OCI-LY7 (cell line): ENCODE results near the gene HOXC6. TPM values are rescaled to one million over a fixed set of nuclear protein-coding genes. Genes with fewer than 3 reads are reported as not detected.

Experiments
- BruUV-seq: library from RNA; stranded (reverse); fragments of 400-500 nt; replicated peaks from 2 replicates; lab custom pipeline; 2021; lab: Mats Ljungman, UMichigan
- CTCF ChIA-PET: fragments of 300-600 bp; sonication (Branson Sonifier 250); formaldehyde crosslinking; loops from one replicate; lab custom pipeline; 2022; ENCODE audit warnings: antibody characterized with exemption; ENCODE audit not compliant: unreplicated experiment; lab: Charles Lee
- POLR2A ChIA-PET: fragments of 300-600 bp; sonication (Branson Sonifier 250); formaldehyde crosslinking; loops from one replicate; lab custom pipeline; 2022; ENCODE audit warnings: antibody characterized with exemption; lab: Charles Lee
- DNase-seq: peaks from one replicate; pipeline ENCODE4 v3.0.0-alpha.2; 2015; ENCODE audit warnings: low spot score
- H2AFZ ChIP-seq: fragments of 200-600 bp; sonication (generic), shearing (Covaris generic); 2 replicates; pipeline ENCODE4 v1.6.1; 2014; ENCODE audit warnings: mild to moderate bottlenecking, antibody characterized with exemption, low read length, moderate library complexity
- H3K27ac ChIP-seq: fragments of 200-600 bp; sonication (generic); 2 replicates; pipeline ENCODE4 v1.5.1; 2014; ENCODE audit warnings: mixed run types, low read depth, mild to moderate bottlenecking, moderate library complexity, low read length, inconsistent platforms; ENCODE audit not compliant: poor library complexity, severe bottlenecking
- H3K36me3 ChIP-seq: fragments of 200-600 bp; sonication (generic); 2 replicates; pipeline ENCODE4 v1.6.1; 2014; ENCODE audit warnings: mild to moderate bottlenecking, antibody characterized with exemption, low read length, moderate library complexity, mixed read lengths; ENCODE audit not compliant: insufficient read depth
- H3K4me1 ChIP-seq: fragments of 200-600 bp; sonication (generic); 2 replicates; pipeline ENCODE4 v1.5.1; 2014; ENCODE audit warnings: mild to moderate bottlenecking, low read length; ENCODE audit not compliant: insufficient read depth, poor library complexity, severe bottlenecking
- H3K4me2 ChIP-seq: fragments of 200-600 bp; sonication (generic); 2 replicates; pipeline ENCODE4 v1.6.1; 2014; ENCODE audit warnings: mild to moderate bottlenecking, low read length
- H3K4me3 ChIP-seq: fragments of 200-600 bp; sonication (generic); 2 replicates; pipeline ENCODE4 v1.5.1; 2014; ENCODE audit warnings: mild to moderate bottlenecking, low read depth, low read length; ENCODE audit not compliant: poor library complexity, severe bottlenecking
- H3K79me2 ChIP-seq: fragments of 200-600 bp; sonication (generic); 2 replicates; pipeline ENCODE4 v1.6.1; 2016; ENCODE audit warnings: low read depth, mild to moderate bottlenecking, low read length, moderate library complexity, mixed read lengths; ENCODE audit not compliant: insufficient read depth
- H3K9me2 ChIP-seq: fragments of 200-600 bp; sonication (generic); 2 replicates; pipeline ENCODE4 v1.6.1; 2016; ENCODE audit warnings: mild to moderate bottlenecking, low read length, mixed read lengths; ENCODE audit not compliant: insufficient read depth
- H3K9me3 ChIP-seq: fragments of 200-600 bp; sonication (generic); 2 replicates; pipeline ENCODE4 v1.6.1; 2014; ENCODE audit warnings: mild to moderate bottlenecking, mixed run types, low read length, mixed read lengths
- H4K20me1 ChIP-seq: fragments of 200-600 bp; sonication (generic); 2 replicates; pipeline ENCODE4 v1.6.1; 2014; ENCODE audit warnings: mild to moderate bottlenecking, antibody characterized with exemption, low read length, moderate library complexity, mixed read lengths; ENCODE audit not compliant: insufficient read depth
- CTCF ChIP-seq: fragments of 200-600 bp; sonication (generic); conservative IDR thresholded peaks from 2 replicates; pipeline ENCODE4 v1.5.1; 2014; ENCODE audit warnings: mild to moderate bottlenecking, antibody characterized with exemption, low read length, moderate library complexity, mixed read lengths
- EZH2phosphoT487 ChIP-seq: fragments of 200-600 bp; sonication (generic); IDR thresholded peaks from 2 replicates; pipeline ENCODE4 v1.6.1; 2018; ENCODE audit warnings: low read depth, borderline replicate concordance, mild to moderate bottlenecking, mixed run types, antibody characterized with exemption, low read length, moderate library complexity, mixed read lengths
- intact Hi-C: fragments of 100-400 bp; cut with micrococcal nuclease; formaldehyde crosslinking; loops from one replicate; pipeline ENCODE4 v1.10.0; 2022; ENCODE audit not compliant: unreplicated experiment
- total RNA-seq, 2 experiments: library from RNA; depleted of rRNA in 1 of 2; stranded (reverse); fragments of >200 nt in 1 of 2; shearing (Covaris generic) in 1 of 2; gene quantifications; 2 replicates each; pipeline ENCODE4 v1.2.3, GENCODE V29; 2014 to 2022

Gene HOXC6
- total RNA-seq, 2 experiments from 2014 or later: 0.92 to 2.7 TPM

GRCh38 chr12:54016051-54016450, 12.2 kb upstream of the HOXC6 start:
- Histone ChIP-seq H3K27ac (no peak overlapping the region), H2AFZ (no peak overlapping the region), H3K4me1 (peaks cover 39% of the 10 kb centered on the region), H4K20me1 (no peaks in the 10 kb centered on the region), H3K4me3 (no peak overlapping the region), H3K4me2 (no peak overlapping the region), H3K36me3 (no peaks in the 10 kb centered on the region), H3K9me2 (no peaks in the 10 kb centered on the region), H3K79me2 (no peaks in the 10 kb centered on the region), H3K9me3 (no peaks in the 10 kb centered on the region)
- no peak for TF ChIP-seq CTCF
- TF ChIP-seq EZH2phosphoT487: no peak
- no peak for DNase-seq
- intact Hi-C loops: loop anchor here (10.0 kb wide), 1 partner anchor 339 kb away; no protein-coding TSS in a partner anchor
- ChIA-PET POLR2A (interaction anchor here (0.6 to 1.1 kb wide), 3 partner anchors 10 to 191 kb away, joined by 3 to 4 read pairs (median 3); no protein-coding TSS in a partner anchor), CTCF (no interaction called here)
- no TSS peak for BruUV-seq

- Histone ChIP-seq H3K27ac (no peak overlapping the region), H3K4me1 (peaks cover 39% of the 10 kb centered on the region), H4K20me1 (no peaks in the 10 kb centered on the region), H3K79me2 (no peaks in the 10 kb centered on the region), H2AFZ (no peak overlapping the region), H3K4me3 (no peak overlapping the region), H3K4me2 (peak overlapping the region; percentile 82), H3K9me2 (no peaks in the 10 kb centered on the region), H3K9me3 (no peaks in the 10 kb centered on the region), H3K36me3 (no peaks in the 10 kb centered on the region)
- ChIA-PET CTCF (interaction anchor here (1.6 to 2.0 kb wide), 2 partner anchors 10 to 173 kb away, joined by 4 to 9 read pairs; partner anchors contain the start of gene SMUG1), POLR2A (interaction anchor here (0.6 to 1.5 kb wide), 8 partner anchors 10 to 212 kb away, joined by 3 to 24 read pairs (median 4); partner anchors contain the start of genes HOXC10 and HOXC4)
- no TSS peak for BruUV-seq
- no peak for TF ChIP-seq CTCF
- no peak for TF ChIP-seq EZH2phosphoT487
- no peak for DNase-seq
- intact Hi-C loops: loop anchor here (10.0 kb wide), 1 partner anchor 338 kb away; no protein-coding TSS in a partner anchor
Measured at GRCh38 chr12:54016478-54016964, 11.7 kb upstream of the HOXC6 start.
